ENCODE results near the gene TSEN2. TPM values are rescaled to one million over a fixed set of nuclear protein-coding genes. Genes with fewer than 3 reads are reported as not detected.
A peak's percentile ranks its signal among the peaks of the same experiment; 100 is the strongest.
"Not testable (repeated sequence)": the region's sequence is repeated elsewhere in the genome, so short reads cannot be mapped to it uniquely, and the experiment has no call there.

TSEN2 gene
- total RNA-seq, 8 experiments from 2014 or later: 17.4 to 41.4 (median 20.8) TPM

- Histone ChIP-seq H3K4me1 (replicated peaks in 1 of 2) (no peaks in the 10 kb centered on the region), H3K27ac (no peak overlapping the region), H3K4me3 (no peak overlapping the region)
- in situ Hi-C loops (cut with MboI; ENCODE audit: low pct_unique_long_range_greater_than_20kb in 2 of 9, low sequenced_read_pairs in 9 of 9, unreplicated experiment in 9 of 9): no loop called here
- 80 to 88% (median 84%) methylated on average over 1 to 5 of the region's 8 CpGs; no CpG with 5 or more reads in 6 of the 10 experiments for WGBS, 10 experiments
- no peak for ATAC-seq (replicated peaks in 6 of 8)
Observed at GRCh38 chr3:12445523-12446240, 38.6 kb upstream of the TSEN2 start.

DNA sequence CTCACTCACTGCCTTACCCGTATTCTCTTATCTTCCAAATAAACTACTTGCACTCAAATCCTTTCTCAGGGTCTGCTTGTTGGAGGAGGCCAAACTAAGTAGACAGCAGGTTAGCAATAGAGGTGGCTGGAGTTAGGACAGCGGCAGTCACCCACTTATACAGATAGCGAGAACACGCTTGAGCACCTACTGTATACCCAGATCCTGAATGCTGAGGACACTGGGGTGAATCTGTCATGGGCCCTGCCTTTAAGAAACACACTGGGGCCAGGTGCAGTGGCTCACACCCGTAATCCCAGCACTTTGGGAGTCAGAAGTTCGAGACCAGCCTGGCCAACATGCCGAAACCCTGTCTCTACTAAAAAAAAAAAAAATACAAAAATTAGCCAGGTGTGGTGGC lies 38.0 kb upstream of the TSEN2 start:
- in situ Hi-C loops (cut with MboI; ENCODE audit: low pct_unique_long_range_greater_than_20kb in 2 of 9, low sequenced_read_pairs in 9 of 9, unreplicated experiment in 9 of 9): no loop called here
- 60 to 100% (median 80%) methylated on average over 1 to 7 of the region's 7 CpGs; no CpG with 5 or more reads in 3 of the 10 experiments for WGBS, 10 experiments
- Histone ChIP-seq H3K4me1 (replicated peaks in 1 of 2) (no peaks in the 10 kb centered on the region), H3K4me3 (no peak overlapping the region), H3K27ac (no peak overlapping the region)
- ATAC-seq (replicated peaks in 6 of 8): no peak

- H3K27ac ChIP-seq: no peak overlapping the region
- 67 to 93% (median 87%) methylated on average over 2 to 4 of the region's 4 CpGs; no CpG with 5 or more reads in 1 of the 10 experiments for WGBS, 10 experiments
- H3K4me3 ChIP-seq: no peak overlapping the region
- in situ Hi-C loops (cut with MboI; ENCODE audit: low pct_unique_long_range_greater_than_20kb in 2 of 9, low sequenced_read_pairs in 9 of 9, unreplicated experiment in 9 of 9): no loop called here
- H3K4me1 ChIP-seq (replicated peaks in 1 of 2): no peaks in the 10 kb centered on the region
- no peak for ATAC-seq (replicated peaks in 6 of 8)
Observed at GRCh38 chr3:12447075-12447474, 37.2 kb upstream of the TSEN2 start.

DNA sequence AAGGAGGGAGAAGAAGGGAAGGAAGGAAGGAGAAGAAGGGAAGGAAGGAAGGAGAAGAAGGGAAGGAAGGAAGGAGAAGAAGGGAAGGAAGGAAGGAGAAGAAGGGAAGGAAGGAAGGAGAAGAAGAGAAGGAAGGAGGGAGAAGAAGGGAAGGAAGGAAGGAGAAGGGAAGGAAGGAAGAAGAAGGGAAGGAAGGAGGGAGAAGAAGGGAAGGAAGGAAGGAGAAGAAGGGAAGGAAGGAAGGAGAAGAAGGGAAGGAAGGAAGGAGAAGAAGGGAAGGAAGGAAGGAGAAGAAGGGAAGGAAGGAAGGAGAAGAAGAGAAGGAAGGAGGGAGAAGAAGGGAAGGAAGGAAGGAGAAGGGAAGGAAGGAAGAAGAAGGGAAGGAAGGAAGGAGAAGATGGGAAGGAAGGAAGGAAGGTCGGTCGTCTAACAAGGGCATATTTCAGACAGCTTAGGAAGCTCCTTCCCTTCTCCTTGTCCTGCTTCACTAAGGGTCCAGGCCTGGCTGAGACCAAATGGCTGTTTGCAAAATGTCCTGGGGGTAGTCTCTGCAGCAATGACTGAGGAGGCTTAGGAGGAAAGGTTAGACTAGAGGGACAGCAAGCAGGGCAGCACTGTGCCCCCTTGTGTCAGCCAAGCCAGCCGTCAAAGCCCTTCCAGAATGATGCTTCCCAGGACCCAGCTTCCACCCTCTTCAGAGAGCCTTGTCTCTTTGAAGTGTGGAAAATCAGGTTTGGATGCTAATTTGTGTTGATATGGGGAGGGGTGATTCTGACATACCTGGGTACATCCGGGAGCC lies 35.7 kb upstream of the TSEN2 start:
- H3K4me1 ChIP-seq (replicated peaks in 1 of 2); in situ Hi-C loops (cut with MboI; ENCODE audit: low pct_unique_long_range_greater_than_20kb in 2 of 9, low sequenced_read_pairs in 9 of 9, unreplicated experiment in 9 of 9); H3K27ac ChIP-seq; ATAC-seq (replicated peaks in 6 of 8); H3K4me3 ChIP-seq: not testable (repeated sequence)
- 60 to 100% (median 81%) methylated on average over 1 to 2 of the region's 4 CpGs; no CpG with 5 or more reads in 6 of the 10 experiments for WGBS, 10 experiments

DNA sequence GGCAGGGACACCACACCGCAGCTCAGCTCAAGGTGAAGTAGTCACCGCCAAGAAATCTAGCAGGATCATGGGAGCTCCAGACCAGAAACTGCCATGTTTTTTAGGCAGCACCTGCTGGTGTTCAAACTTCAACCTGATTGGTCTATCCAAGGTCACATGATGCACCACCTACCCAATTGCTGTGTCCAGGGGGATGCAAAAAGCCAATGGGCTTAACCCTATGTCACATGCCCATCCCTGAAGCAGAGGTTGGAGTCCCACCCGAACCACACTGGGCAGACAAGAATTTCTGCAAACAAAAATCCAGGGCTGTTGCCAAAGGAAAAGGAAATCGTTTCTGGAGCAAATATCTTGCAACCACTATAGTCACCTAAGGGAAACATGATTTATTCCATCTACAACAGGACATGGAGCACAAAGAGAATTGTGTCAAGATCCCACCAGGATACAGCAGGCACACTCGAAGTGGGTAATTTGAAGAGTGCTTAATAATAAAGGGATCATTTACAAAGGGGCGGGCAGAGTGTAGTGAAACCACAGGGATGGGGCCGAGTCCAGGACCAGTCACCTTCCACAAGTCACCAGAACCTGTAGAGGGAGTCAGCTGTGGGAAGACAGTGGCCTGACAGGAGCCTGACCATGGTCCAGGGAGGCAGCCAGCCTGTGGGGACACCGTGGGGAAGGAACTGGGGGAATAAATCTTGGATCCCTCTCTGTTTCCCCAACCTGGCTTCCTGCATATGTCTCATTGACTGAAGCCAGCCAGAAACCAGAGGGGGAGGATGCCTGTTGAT lies 34.2 kb upstream of the TSEN2 start:
- no peak overlapping the region for H3K27ac ChIP-seq
- no peaks in the 10 kb centered on the region for H3K4me1 ChIP-seq (replicated peaks in 1 of 2)
- in situ Hi-C loops (cut with MboI; ENCODE audit: low pct_unique_long_range_greater_than_20kb in 2 of 9, low sequenced_read_pairs in 9 of 9, unreplicated experiment in 9 of 9): loop anchor here in 5 of 9 experiments (25.0 kb wide), 2 partner anchors 263 to 313 kb away; no protein-coding TSS in a partner anchor
- 17 to 100% (median 70%) methylated on average over 1 to 7 of the region's 8 CpGs for WGBS, 10 experiments
- ATAC-seq (replicated peaks in 6 of 8): no peak
- H3K4me3 ChIP-seq: no peak overlapping the region

- Histone ChIP-seq H3K4me1 (replicated peaks in 1 of 2) (no peaks in the 10 kb centered on the region), H3K4me3 (no peak overlapping the region), H3K27ac (no peak overlapping the region)
- ATAC-seq (replicated peaks in 6 of 8): no peak
- in situ Hi-C loops (cut with MboI; ENCODE audit: low pct_unique_long_range_greater_than_20kb in 2 of 9, low sequenced_read_pairs in 9 of 9, unreplicated experiment in 9 of 9): loop anchor here in 5 of 9 experiments (25.0 kb wide), 2 partner anchors 264 to 314 kb away; no protein-coding TSS in a partner anchor
- 17 to 92% (median 77%) methylated on average over 1 to 5 of the region's 5 CpGs; no CpG with 5 or more reads in 3 of the 10 experiments for WGBS, 10 experiments
Observed at GRCh38 chr3:12451481-12451880, 32.8 kb upstream of the TSEN2 start.

- no peak for ATAC-seq (replicated peaks in 6 of 8)
- 33 to 100% (median 100%) methylated on average over 1 of the region's 1 CpG; no CpG with 5 or more reads in 5 of the 10 experiments for WGBS, 10 experiments
- Histone ChIP-seq H3K27ac (no peak overlapping the region), H3K4me1 (replicated peaks in 1 of 2) (no peaks in the 10 kb centered on the region), H3K4me3 (no peak overlapping the region)
- in situ Hi-C loops (cut with MboI; ENCODE audit: low pct_unique_long_range_greater_than_20kb in 2 of 9, low sequenced_read_pairs in 9 of 9, unreplicated experiment in 9 of 9): loop anchor here in 5 of 9 experiments (25.0 kb wide), 2 partner anchors 265 to 315 kb away; no protein-coding TSS in a partner anchor
Observed at GRCh38 chr3:12451960-12452359, 32.3 kb upstream of the TSEN2 start.

DNA sequence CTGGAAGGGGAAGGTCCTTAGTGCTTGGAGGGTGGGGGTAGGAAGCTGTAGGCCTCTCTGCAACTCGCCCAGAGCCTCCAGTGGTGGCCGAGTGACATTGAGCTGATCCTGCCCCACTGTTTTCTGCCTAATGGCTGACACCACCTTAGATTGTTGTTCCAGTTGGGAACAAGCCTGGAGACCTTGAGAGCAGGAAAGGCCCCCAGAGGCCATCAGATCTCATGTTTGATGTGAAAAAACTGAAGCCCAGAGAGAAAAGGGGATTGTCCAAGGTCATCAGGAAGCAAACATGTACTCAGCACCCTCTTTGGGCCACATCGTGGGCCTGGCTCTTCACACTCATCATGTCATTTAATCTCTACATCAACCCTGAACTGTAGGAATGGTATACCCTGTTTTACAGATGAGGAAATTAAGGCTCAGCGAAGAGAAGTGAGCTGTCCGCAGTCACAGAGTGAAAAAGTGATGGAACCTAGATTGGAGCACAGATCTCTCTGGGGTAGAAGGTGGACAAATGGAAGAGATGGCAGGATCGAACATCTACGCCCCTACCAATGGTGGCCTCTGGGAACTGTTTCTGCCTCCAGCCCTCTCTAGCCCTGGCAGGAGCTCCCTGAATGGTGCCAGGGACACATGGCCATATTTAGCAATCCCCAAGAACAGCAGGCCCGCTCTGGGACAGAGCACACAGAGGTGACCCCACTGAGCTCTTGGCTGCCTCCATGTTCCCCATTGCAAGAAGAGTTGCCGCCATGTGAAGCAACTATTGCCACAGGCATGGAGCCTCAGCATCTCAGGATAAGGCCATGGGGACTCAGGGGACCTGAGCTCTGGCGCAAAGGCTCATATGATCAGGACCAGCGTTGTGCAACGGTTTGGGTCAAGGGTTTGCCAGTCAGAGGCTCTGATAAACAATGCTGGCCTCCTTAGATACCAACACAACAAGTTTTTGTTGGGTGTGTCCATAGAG lies 31.6 kb upstream of the TSEN2 start:
- Histone ChIP-seq H3K4me1 (replicated peaks in 1 of 2) (no peaks in the 10 kb centered on the region), H3K4me3 (no peak overlapping the region), H3K27ac (no peak overlapping the region)
- 60 to 100% (median 85%) methylated on average over 1 to 6 of the region's 12 CpGs; no CpG with 5 or more reads in 1 of the 10 experiments for WGBS, 10 experiments
- in situ Hi-C loops (cut with MboI; ENCODE audit: low pct_unique_long_range_greater_than_20kb in 2 of 9, low sequenced_read_pairs in 9 of 9, unreplicated experiment in 9 of 9): loop anchor here in 5 of 9 experiments (25.0 kb wide), 2 partner anchors 265 to 315 kb away; no protein-coding TSS in a partner anchor
- no peak for ATAC-seq (replicated peaks in 6 of 8)

- 35 to 67% (median 46%) methylated on average over 1 to 5 of the region's 6 CpGs; no CpG with 5 or more reads in 1 of the 10 experiments for WGBS, 10 experiments
- Histone ChIP-seq H3K4me1 (replicated peaks in 1 of 2) (no peaks in the 10 kb centered on the region), H3K27ac (no peak overlapping the region), H3K4me3 (no peak overlapping the region)
- in situ Hi-C loops (cut with MboI; ENCODE audit: low pct_unique_long_range_greater_than_20kb in 2 of 9, low sequenced_read_pairs in 9 of 9, unreplicated experiment in 9 of 9): loop anchor here in 5 of 9 experiments (25.0 kb wide), 2 partner anchors 267 to 317 kb away; no protein-coding TSS in a partner anchor
- peak in 1 of 8 experiments; percentile 16 for ATAC-seq (replicated peaks in 6 of 8)
Observed at GRCh38 chr3:12454076-12454815, 30.0 kb upstream of the TSEN2 start.

DNA sequence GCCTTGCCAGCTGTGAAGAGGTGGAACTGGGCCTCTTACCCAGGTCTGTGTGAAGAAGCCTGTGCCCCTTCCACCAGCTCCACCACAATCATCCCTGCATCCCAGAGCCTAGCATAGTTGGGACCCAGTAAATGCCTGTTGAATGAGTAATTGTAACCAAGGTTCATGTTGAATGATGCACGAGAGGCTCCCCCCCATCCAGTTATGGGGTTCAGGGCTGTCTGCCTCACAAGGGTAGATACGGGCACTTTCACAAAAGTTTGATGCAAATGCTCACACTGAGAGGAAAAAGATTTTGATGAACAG lies 29.5 kb upstream of the TSEN2 start:
- Histone ChIP-seq H3K4me1 (replicated peaks in 1 of 2) (no peaks in the 10 kb centered on the region), H3K27ac (no peak overlapping the region), H3K4me3 (no peak overlapping the region)
- 0 to 100% (median 100%) methylated on average over 1 to 2 of the region's 2 CpGs; no CpG with 5 or more reads in 5 of the 10 experiments for WGBS, 10 experiments
- in situ Hi-C loops (cut with MboI; ENCODE audit: low pct_unique_long_range_greater_than_20kb in 2 of 9, low sequenced_read_pairs in 9 of 9, unreplicated experiment in 9 of 9): loop anchor here in 5 of 9 experiments (25.0 kb wide), 2 partner anchors 267 to 317 kb away; no protein-coding TSS in a partner anchor
- ATAC-seq (replicated peaks in 6 of 8): no peak

DNA sequence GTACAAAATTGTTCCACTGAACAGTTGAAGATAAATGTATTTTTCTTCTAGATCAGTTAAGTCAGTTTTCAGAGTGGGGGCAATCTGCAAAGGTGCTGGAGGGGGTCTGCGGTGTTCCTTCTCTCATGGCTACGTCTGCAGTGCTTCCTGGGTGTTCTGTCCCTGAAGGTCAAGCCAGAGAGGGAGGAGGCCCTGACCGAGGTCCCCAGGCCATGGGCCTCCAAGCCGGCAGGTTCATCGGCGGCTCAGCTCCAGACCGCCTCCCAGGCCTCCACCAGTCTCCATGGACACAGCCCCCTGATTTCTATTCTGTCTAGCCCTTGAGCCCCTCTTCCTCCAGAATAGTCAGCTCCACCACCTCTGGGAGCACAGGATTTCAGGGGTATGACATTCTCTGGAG lies 28.5 kb upstream of the TSEN2 start:
- ATAC-seq (replicated peaks in 6 of 8): no peak
- Histone ChIP-seq H3K4me3 (no peak overlapping the region), H3K4me1 (replicated peaks in 1 of 2) (no peaks in the 10 kb centered on the region), H3K27ac (no peak overlapping the region)
- WGBS, 10 experiments: 20 to 95% (median 63%) methylated on average over 1 to 5 of the region's 7 CpGs; no CpG with 5 or more reads in 6 of the 10 experiments
- in situ Hi-C loops (cut with MboI; ENCODE audit: low pct_unique_long_range_greater_than_20kb in 2 of 9, low sequenced_read_pairs in 9 of 9, unreplicated experiment in 9 of 9): loop anchor here in 5 of 9 experiments (25.0 kb wide), 2 partner anchors 268 to 318 kb away; no protein-coding TSS in a partner anchor

Data from motor neuron (in vitro differentiated cells).